ENCODE measurements around the gene MOSPD2.

The MOSPD2 gene

GRCh38 chrX:14873676-14874049 is 442 bp downstream of the MOSPD2 start:
- peak overlapping the region; percentile 65 for H3K4me3 ChIP-seq (ENCODE audit: low read depth, low read length)
- TF ChIP-seq CTCF (IDR thresholded peaks at IDR 0.05; ENCODE audit: low read depth, low read length, missing control alignments) = no peak
- in situ Hi-C loops (cut with HindIII; ENCODE audit: low sequenced_read_pairs) = no loop called here
- no peak for DNase-seq (ENCODE audit: low read depth)

GRCh38 chrX:14875624-14876023 is 2.4 kb downstream of the MOSPD2 start:
- no peak for TF ChIP-seq CTCF (IDR thresholded peaks at IDR 0.05; ENCODE audit: low read depth, low read length, missing control alignments)
- H3K4me3 ChIP-seq (ENCODE audit: low read depth, low read length) = no peak overlapping the region
- in situ Hi-C loops (cut with HindIII; ENCODE audit: low sequenced_read_pairs) = no loop called here
- DNase-seq (ENCODE audit: low read depth) = no peak

- no peak for DNase-seq (ENCODE audit: low read depth)
- in situ Hi-C loops (cut with HindIII; ENCODE audit: low sequenced_read_pairs) = no loop called here
- no peak overlapping the region for H3K4me3 ChIP-seq (ENCODE audit: low read depth, low read length)
- TF ChIP-seq CTCF (IDR thresholded peaks at IDR 0.05; ENCODE audit: low read depth, low read length, missing control alignments) = no peak
Observed at GRCh38 chrX:14883826-14884225, 10.6 kb downstream of the MOSPD2 start.

- no peak for DNase-seq (ENCODE audit: low read depth)
- in situ Hi-C loops (cut with HindIII; ENCODE audit: low sequenced_read_pairs) = no loop called here
- H3K4me3 ChIP-seq (ENCODE audit: low read depth, low read length) = no peak overlapping the region
- no peak for TF ChIP-seq CTCF (IDR thresholded peaks at IDR 0.05; ENCODE audit: low read depth, low read length, missing control alignments)
Observed at GRCh38 chrX:14884714-14885113, 11.5 kb downstream of the MOSPD2 start.

- TF ChIP-seq CTCF (IDR thresholded peaks at IDR 0.05; ENCODE audit: low read depth, low read length, missing control alignments) = no peak
- no peak overlapping the region for H3K4me3 ChIP-seq (ENCODE audit: low read depth, low read length)
- in situ Hi-C loops (cut with HindIII; ENCODE audit: low sequenced_read_pairs) = no loop called here
- DNase-seq (ENCODE audit: low read depth) = no peak
Observed at GRCh38 chrX:14886252-14886651, 13.0 kb downstream of the MOSPD2 start.

- TF ChIP-seq CTCF (IDR thresholded peaks at IDR 0.05; ENCODE audit: low read depth, low read length, missing control alignments) = no peak
- in situ Hi-C loops (cut with HindIII; ENCODE audit: low sequenced_read_pairs) = no loop called here
- no peak overlapping the region for H3K4me3 ChIP-seq (ENCODE audit: low read depth, low read length)
- DNase-seq (ENCODE audit: low read depth) = no peak
Observed at GRCh38 chrX:14896273-14896672, 23.1 kb downstream of the MOSPD2 start.

GRCh38 chrX:14897042-14897441 is 23.8 kb downstream of the MOSPD2 start:
- in situ Hi-C loops (cut with HindIII; ENCODE audit: low sequenced_read_pairs) = no loop called here
- TF ChIP-seq CTCF (IDR thresholded peaks at IDR 0.05; ENCODE audit: low read depth, low read length, missing control alignments) = no peak
- no peak for DNase-seq (ENCODE audit: low read depth)
- no peak overlapping the region for H3K4me3 ChIP-seq (ENCODE audit: low read depth, low read length)
